GM12892 (cell line): ENCODE measurements around the gene SMOC2.

ENCODE experiments used
- POLR2A ChIP-seq: IDR thresholded peaks from 2 replicates; pipeline ENCODE4 v1.6.1; 2011; ENCODE audit warnings: low read depth, low read length, control low read depth
- TAF1 ChIP-seq: IDR thresholded peaks from 2 replicates; pipeline ENCODE4 v1.6.1; 2011; ENCODE audit warnings: low read depth, mild to moderate bottlenecking, control low read depth, low read length, borderline replicate concordance

DNA sequence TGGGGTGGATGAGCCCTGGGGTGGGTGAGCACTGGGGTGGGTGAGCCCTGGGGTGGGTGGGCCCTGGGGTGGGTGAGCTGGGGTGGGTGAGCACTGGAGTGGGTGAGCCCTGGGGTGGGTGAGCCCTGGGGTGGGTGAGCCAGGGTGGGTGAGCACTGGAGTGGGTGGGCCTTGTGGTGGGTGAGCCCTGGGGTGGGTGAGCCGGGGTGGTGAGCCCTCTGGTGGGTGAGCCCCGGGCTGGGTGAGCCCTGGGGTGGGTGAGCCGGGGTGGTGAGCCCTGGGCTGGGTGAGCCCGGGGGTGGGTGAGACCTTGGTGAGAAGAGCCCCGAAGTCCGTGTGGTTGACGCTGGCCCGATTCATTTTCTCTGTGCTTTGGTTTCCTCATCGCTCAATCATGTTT lies 18.6 kb downstream of the SMOC2 start:
- no peak for TF ChIP-seq POLR2A
- TF ChIP-seq TAF1: no peak
